K562 (cell line): ENCODE results near the gene DNAH17. TPM values are rescaled to one million over a fixed set of nuclear protein-coding genes. Genes with fewer than 3 reads are reported as not detected.

Experiments
- ARID3A ChIP-seq: IDR thresholded peaks from 2 replicates; pipeline ENCODE4 v1.6.1; 2012; ENCODE audit warnings: low read depth, low read length, improper control_type of control experiment, borderline replicate concordance
- BRF2 ChIP-seq: IDR thresholded peaks from 3 replicates; pipeline ENCODE4 v1.6.1; 2011; ENCODE audit warnings: borderline replicate concordance, mild to moderate bottlenecking; ENCODE audit not compliant: insufficient read length, insufficient read depth
- CHAMP1 ChIP-seq: fragments of 450-650 bp; IDR thresholded peaks from 2 replicates; pipeline ENCODE4 v1.6.1; 2016; ENCODE audit warnings: mild to moderate bottlenecking
- CHCHD3 ChIP-seq: fragments of 250-450 bp; sonication (Bioruptor Pico); IDR thresholded peaks from 2 replicates; pipeline ENCODE4 v2.1.2; 2022; ENCODE audit warnings: mild to moderate bottlenecking
- HEY1 ChIP-seq: fragments of 250-450 bp; sonication (Bioruptor Pico); IDR thresholded peaks from 2 replicates; pipeline ENCODE4 v1.5.0; 2020; ENCODE audit warnings: mild to moderate bottlenecking, moderate library complexity, borderline replicate concordance
- PBX2 ChIP-seq, 2 experiments: IDR thresholded peaks in 1 of 2; conservative IDR thresholded peaks in 1 of 2; 2 replicates each; pipeline ENCODE4 v1.6.1; 2016; ENCODE audit warnings: low read depth in 2 of 2, mild to moderate bottlenecking in 1 of 2, missing compliant biosample characterization in 1 of 2, missing genetic modification characterization in 1 of 2, moderate library complexity in 1 of 2
- SPI1 ChIP-seq: IDR thresholded peaks from 2 replicates; pipeline ENCODE4 v1.6.1; 2011; ENCODE audit warnings: low read depth, low read length, control low read depth, borderline replicate concordance
- STAT5A ChIP-seq: IDR thresholded peaks from 2 replicates; pipeline ENCODE4 v1.6.1; 2012; ENCODE audit warnings: low read length, inconsistent platforms, borderline replicate concordance
- TCF7 ChIP-seq: sonication (generic); IDR thresholded peaks from 2 replicates; pipeline ENCODE4 v1.6.1; 2016; ENCODE audit warnings: antibody characterized with exemption, borderline replicate concordance
- TFAP4 ChIP-seq: sonication (generic); formaldehyde crosslinking; IDR thresholded peaks from 2 replicates; pipeline ENCODE4 v1.8.0; 2022; ENCODE audit warnings: missing genetic modification reagents, mild to moderate bottlenecking, moderate library complexity, borderline replicate concordance
- ZBTB43 ChIP-seq: sonication (generic); formaldehyde crosslinking; IDR thresholded peaks from 2 replicates; pipeline ENCODE4 v1.8.0; 2023; ENCODE audit warnings: mild to moderate bottlenecking, missing genetic modification reagents
- ZKSCAN1 ChIP-seq: fragments of 150-350 bp; IDR thresholded peaks from 2 replicates; pipeline ENCODE4 v1.6.1; 2016; ENCODE audit warnings: low read depth, low read length
- ZNF165 ChIP-seq: fragments of 250-450 bp; sonication (Bioruptor Pico); IDR thresholded peaks from 2 replicates; pipeline ENCODE4 v1.4.0; 2020; ENCODE audit warnings: borderline replicate concordance
- ZNF184 ChIP-seq: sonication (generic); formaldehyde crosslinking; IDR thresholded peaks from 2 replicates; pipeline ENCODE4 v1.5.0; 2020; ENCODE audit warnings: missing genetic modification reagents
- ZNF282 ChIP-seq: sonication (generic); formaldehyde crosslinking; IDR thresholded peaks from 2 replicates; pipeline ENCODE4 v1.8.1; 2023; ENCODE audit warnings: missing genetic modification reagents
- ZNF57 ChIP-seq: fragments of 450-650 bp; formaldehyde crosslinking; IDR thresholded peaks from 2 replicates; pipeline ENCODE4 v1.4.0; 2020; ENCODE audit warnings: mild to moderate bottlenecking, moderate library complexity
- ZNF79 ChIP-seq: fragments of 250-450 bp; sonication (Bioruptor Pico); IDR thresholded peaks from 2 replicates; pipeline ENCODE4 v1.4.0; 2020; ENCODE audit warnings: low read depth, mild to moderate bottlenecking, moderate library complexity
- polyA plus RNA-seq, 8 experiments: library from polyadenylated mRNA; depleted of rRNA in 4 of 8; stranded (reverse) in 5 of 8; unstranded in 3 of 8; fragments of >200 nt; fragmentation: Nextera tagmentation in 2 of 8; fragmentation: Illumina TruSeq in 1 of 8; extraction: Ambion mirVana in 2 of 8; extraction: Trizol in 1 of 8; gene quantifications; 2 replicates each; pipeline versions ENCODE4 v1.2.1 to v1.2.3, GENCODE V29; 2011 to 2014; ENCODE audit warnings: inconsistent platforms in 1 of 8, missing spikeins in 1 of 8
- total RNA-seq, 7 experiments: library from RNA; depleted of rRNA in 6 of 7; stranded (reverse); fragments of >200 nt in 6 of 7; fragmentation: Illumina TruSeq in 2 of 7; extraction: Trizol in 2 of 7; gene quantifications; 2 replicates each; pipeline versions ENCODE4 v1.2.1 to v1.2.3, GENCODE V29; 2011 to 2021; ENCODE audit warnings: low replicate concordance in 1 of 7

Gene DNAH17
- total and polyA plus RNA-seq, 9 of the 15 experiments (the other 6 are each of a cell fraction or from before 2014, with no cell fraction given) = under 0.01 to 0.06 (median 0.03) TPM; not detected in 5

GRCh38 chr17:78411241-78411857 lies 165.8 kb downstream of the DNAH17 start (continued):
- no peak for TF ChIP-seq PBX2 (CRISPR knock-in tag; IDR thresholded peaks at IDR 0.05; ENCODE audit: low read depth)
- TF ChIP-seq PBX2 (tag; conservative IDR thresholded peaks at IDR 0.05; ENCODE audit: low read depth) = peak; percentile 72
- no peak for TF ChIP-seq CHCHD3
- TF ChIP-seq HEY1 (CRISPR knock-in tag) = no peak
- no peak for TF ChIP-seq CHAMP1
- no peak for TF ChIP-seq TCF7
- no peak for TF ChIP-seq ZBTB43 (CRISPR knock-in tag)
- TF ChIP-seq ZNF57 (CRISPR knock-in tag) = no peak
- no peak for TF ChIP-seq ZKSCAN1
- TF ChIP-seq BRF2 = no peak
- TF ChIP-seq ZNF79 (CRISPR knock-in tag) = no peak
- no peak for TF ChIP-seq ZNF165
- TF ChIP-seq STAT5A = peak; percentile 56; the same call in 1 of the 2 replicates
- no peak for TF ChIP-seq TFAP4 (CRISPR knock-in tag)
- no peak for TF ChIP-seq ZNF282
- TF ChIP-seq SPI1 = peak; percentile 37; the same call in 1 of the 2 replicates
- TF ChIP-seq ARID3A = no peak
- no peak for TF ChIP-seq ZNF184 (CRISPR knock-in tag)
